ENCODE measurements around the gene TAF6.

TAF6 gene

GRCh38 chr7:100119072-100119969 lies at the start of gene TAF6, which contains the start of gene CNPY4:
Gene TAF6, minus strand, starts transcription at chr7:100119358. Its CDS starts 5,149 bp downstream, at chr7:100114209.
Gene CNPY4, plus strand, starts transcription at chr7:100119634. Its CDS starts 111 bp downstream, at chr7:100119745.
- no peak for DNase-seq

DNA sequence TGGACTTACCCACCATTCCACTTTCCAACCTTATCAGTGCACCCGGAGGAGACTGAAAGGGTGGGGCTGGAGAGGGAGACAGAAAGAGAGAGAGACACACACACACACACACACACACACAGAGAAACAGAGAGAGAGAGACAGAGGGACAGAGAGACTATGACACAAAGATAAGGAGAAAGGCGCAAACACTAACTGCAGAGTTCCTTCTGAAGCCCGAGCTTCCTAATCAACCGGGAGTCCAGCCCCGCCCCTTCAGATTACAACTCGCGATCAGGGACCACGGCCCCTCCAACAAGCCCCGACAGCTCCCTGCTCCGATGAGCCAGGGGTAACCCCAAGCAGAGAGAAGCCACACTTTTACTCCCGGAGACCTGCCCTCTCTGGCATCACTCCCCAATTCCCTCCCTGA lies 48.8 kb upstream of the TAF6 start:
- DNase-seq, result no peak

GRCh38 chr7:100166970-100167911 lies 48.1 kb upstream of the TAF6 start:
- no peak for DNase-seq

GRCh38 chr7:100166317-100166940 lies 47.3 kb upstream of the TAF6 start:
- DNase-seq, result no peak

GRCh38 chr7:100163871-100164270 lies 44.7 kb upstream of the TAF6 start:
- no peak for DNase-seq

DNA sequence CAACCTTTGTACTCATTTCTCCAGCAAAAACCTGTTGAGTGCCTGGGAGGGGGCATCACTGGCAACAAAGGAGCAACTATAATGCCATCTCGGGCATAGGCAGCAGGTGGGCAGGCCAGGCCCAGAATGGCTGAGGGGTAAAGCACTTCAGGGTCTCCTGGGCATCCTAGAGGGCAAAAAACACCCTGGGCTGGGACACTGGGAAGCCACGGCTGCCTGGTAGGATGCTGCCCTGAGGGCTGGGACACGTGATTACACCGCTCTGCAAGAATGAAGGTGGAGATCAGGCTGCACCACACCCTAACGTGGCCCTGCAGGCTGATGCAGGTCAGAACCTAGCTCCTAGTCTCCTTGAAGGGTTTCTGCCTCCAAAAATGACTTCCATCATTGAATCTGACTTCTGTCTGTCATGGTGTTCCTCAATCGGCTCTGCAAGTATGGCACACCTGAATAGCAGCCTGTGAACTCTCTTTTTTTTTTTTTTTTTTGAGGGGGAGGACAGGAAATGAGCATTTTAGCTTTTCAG lies 43.9 kb upstream of the TAF6 start:
- no peak for DNase-seq

DNA sequence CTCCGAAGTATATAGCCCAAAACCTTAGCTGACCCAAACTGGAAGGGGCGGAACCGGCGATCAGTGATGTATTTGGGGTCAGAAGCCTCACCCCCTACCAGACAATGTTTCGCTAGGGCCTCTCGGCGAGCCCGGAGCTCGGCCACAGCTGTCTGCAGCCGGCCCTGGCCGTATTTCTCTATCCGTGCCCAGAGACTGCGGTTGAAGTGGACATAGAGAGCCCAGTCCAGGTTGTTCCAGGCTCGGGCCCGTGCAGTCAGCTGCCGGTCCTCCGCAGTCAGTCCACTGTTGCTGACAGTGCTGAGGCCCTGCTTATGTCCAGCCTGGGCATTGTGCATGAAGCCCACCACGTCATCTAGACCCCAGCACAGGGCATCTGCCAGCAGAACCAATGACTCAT lies 40.9 kb upstream of the TAF6 start:
- DNase-seq, result no peak

GRCh38 chr7:100159099-100159623 lies 40.0 kb upstream of the TAF6 start:
- DNase-seq, result no peak

DNA sequence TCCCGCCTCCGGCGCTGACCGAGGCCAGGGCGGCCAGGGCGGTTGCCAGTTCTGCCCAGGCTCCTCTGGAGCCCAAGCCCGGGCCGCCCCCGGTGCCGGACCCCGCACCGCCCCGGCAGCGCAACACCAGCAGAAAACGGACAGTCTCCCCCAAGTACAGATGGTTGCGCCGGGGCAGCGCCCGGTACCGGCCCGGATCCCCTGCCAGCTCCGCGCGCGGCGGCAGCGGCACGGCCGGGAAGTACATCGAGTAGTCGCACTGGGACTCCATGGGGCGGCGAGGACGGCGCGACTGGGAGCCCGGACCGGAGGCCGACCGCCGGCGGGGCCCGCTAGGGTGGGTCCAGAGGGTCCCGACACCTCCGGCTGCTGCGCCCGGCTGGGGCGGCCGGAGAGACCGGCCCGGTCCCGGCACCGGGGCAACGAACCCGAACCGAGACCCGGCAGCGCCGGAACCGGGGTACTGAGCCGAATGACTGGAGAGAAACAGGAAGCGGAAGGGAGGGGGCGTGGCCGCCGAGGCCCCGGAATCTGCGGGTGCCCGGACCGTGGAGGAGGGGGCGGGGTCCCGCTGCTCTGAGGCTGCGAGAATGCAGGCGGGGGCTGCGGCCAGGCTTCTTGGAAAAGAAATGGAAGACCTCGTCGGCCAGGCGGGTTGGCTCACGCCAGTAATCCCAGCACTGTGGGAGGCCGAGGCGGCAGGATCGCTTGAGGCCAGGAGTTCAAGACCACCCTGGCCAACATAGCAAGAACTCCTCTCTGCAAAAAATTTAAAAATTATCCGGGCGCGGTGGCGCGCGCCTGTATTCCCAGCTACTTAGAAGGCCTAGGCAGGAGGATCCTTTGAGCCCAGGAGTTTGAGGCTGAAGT lies 39.3 kb upstream of the TAF6 start, which contains the start of gene TRAPPC14:
TSS of gene TRAPPC14 (minus strand) at position 495 of the 870 bp plus-strand sequence. CDS start at position 271, 224 bp downstream.
- DNase-seq, result no peak

DNA sequence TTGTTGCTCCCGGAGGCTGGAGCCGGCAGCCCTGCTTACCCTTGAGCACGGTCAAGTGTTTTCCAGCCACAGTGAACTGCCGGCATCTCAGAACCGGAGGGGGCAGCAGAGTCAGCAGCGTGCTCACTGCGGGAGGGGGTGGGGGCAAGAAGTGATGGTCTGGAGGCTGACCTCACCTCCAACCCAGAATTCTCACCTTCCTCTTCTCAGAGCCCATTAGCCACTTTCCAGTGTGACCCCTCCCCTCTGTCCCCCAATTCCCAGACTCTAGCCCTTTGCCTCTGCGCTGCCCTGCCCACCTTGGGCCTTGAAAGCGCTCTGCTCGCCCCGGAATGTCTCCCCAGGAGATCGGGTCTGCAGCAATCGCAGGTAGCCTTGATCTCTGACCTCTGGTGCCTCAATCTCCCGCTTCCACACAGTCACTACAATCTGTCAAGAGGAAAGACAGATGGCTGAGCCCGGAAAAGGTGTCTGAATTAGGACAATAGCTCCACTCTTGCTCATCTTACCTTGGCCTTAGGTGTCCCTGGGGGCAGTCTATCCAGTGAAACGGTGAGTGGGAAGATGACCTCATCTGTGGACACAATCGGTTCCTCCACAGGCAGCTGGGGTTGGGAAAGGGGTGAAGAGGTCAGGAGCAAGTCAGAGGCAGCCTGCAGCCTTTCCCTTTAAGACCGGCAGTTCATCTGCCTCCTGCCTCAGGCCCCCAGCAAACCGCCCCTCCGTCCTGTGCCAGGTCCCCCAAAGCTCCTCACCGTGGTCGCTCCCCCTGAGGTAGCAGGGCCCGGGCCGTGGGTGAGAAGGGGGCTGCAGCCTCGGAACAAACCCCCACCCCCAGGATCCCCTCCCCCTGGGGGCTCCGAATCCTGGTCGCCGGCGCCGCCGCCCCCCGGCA lies 38.4 kb upstream of the TAF6 start:
- DNase-seq, result no peak

- DNase-seq, result no peak
Measured at GRCh38 chr7:100157069-100157333, 37.8 kb upstream of the TAF6 start.

GRCh38 chr7:100156331-100157068 lies 37.3 kb upstream of the TAF6 start:
- DNase-seq, result no peak

DNA sequence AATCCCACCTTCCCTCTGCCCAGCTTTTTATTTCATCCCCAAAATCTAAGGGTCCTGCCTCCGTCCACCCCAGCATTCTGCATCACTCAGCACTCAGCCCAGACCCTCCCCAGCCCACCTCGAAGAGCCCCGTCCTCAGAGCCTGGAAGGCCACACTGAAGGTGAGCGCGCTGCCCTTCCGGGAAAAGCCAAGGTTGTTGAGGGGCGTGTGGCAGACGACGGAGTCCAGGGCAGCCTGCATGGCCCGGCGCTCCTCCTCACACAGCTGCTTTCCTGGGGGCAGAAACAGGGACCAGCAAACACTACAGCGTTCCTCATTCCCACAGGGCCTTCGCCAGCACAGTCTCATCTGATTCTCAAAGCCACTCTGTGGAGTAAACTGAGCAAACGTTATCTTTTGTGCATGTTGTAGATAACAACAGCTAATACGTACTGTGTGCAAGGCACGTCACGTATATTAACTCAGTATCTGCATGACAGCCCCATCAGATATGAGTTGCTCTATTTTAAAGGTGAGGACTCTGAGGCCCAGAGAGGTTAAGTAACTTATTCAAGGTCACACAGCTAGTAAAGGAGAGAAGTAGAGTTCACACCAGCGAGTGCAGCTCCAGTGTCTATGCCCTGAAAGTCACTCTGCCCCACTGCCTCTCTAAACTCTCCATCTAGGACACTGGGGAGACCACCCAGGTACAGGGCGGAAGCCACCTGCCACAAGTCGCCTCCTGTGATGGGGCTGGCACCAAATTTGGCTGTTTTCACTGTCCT lies 36.6 kb upstream of the TAF6 start:
- no peak for DNase-seq

GRCh38 chr7:100154651-100155491 lies 35.7 kb upstream of the TAF6 start:
- no peak for DNase-seq

- no peak for DNase-seq
Measured at GRCh38 chr7:100153708-100154535, 34.8 kb upstream of the TAF6 start.

GRCh38 chr7:100152937-100153666 lies 33.9 kb upstream of the TAF6 start:
- DNase-seq, result no peak
